Nephron progenitor cell (in vitro differentiated cells): ENCODE measurements around the gene ANKRD49.
A peak's percentile ranks its signal among the peaks of the same experiment; 100 is the strongest.

Experiments used
- DNase-seq: peaks from one replicate; pipeline ENCODE4 v3.0.0; 2021
- H3K27ac Mint-ChIP-seq: 2 replicates; pipeline ENCODE4 v1.8.0; 2021; ENCODE audit warnings: mild to moderate bottlenecking, moderate library complexity, mixed read lengths
- H3K27me3 Mint-ChIP-seq: 2 replicates; pipeline ENCODE4 v1.8.0; 2021; ENCODE audit warnings: mild to moderate bottlenecking, low read depth, mixed read lengths; ENCODE audit not compliant: poor library complexity
- H3K36me3 Mint-ChIP-seq: 2 replicates; pipeline ENCODE4 v1.8.0; 2021; ENCODE audit warnings: low read depth, mixed read lengths
- H3K4me1 Mint-ChIP-seq: 2 replicates; pipeline ENCODE4 v1.8.0; 2021; ENCODE audit warnings: mixed read lengths
- H3K4me3 Mint-ChIP-seq: 2 replicates; pipeline ENCODE4 v1.8.0; 2021; ENCODE audit warnings: mild to moderate bottlenecking, moderate library complexity, mixed read lengths
- H3K9me3 Mint-ChIP-seq: 2 replicates; pipeline ENCODE4 v1.8.0; 2021; ENCODE audit warnings: mild to moderate bottlenecking, moderate library complexity, mixed read lengths
- CTCF ChIP-seq: fragments of 200-600 bp; sonication (generic); IDR thresholded peaks from 2 replicates; pipeline ENCODE4 v1.5.0; 2021; ENCODE audit warnings: antibody characterized with exemption

Gene ANKRD49, protein sequence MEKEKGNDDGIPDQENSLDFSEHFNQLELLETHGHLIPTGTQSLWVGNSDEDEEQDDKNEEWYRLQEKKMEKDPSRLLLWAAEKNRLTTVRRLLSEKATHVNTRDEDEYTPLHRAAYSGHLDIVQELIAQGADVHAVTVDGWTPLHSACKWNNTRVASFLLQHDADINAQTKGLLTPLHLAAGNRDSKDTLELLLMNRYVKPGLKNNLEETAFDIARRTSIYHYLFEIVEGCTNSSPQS

GRCh38 chr11:94493281-94494125 is at the start of gene ANKRD49, which contains the start of gene MRE11:
ANKRD49 (plus strand) TSS chr11:94493984; CDS start chr11:94496694, 2,710 bp downstream.
MRE11 (minus strand) TSS chr11:94493844; CDS start chr11:94492801, 1,043 bp downstream.
- Mint-ChIP-seq H3K4me1 (peaks cover 25% of the 10 kb centered on the region), H3K9me3 (no peaks in the 10 kb centered on the region), H3K4me3 (peak within 1 kb of the TSS; percentile 97), H3K27me3 (peaks cover 5% of the 10 kb centered on the region), H3K36me3 (peaks cover 32% of the 10 kb centered on the region), H3K27ac (peak within 1 kb of the TSS; percentile 100)
- TF ChIP-seq CTCF = no peak
- DNase-seq = peak; percentile 95

GRCh38 chr11:94445641-94446040 is 48.1 kb upstream of the ANKRD49 start:
- peaks cover 5% of the 10 kb centered on the region for H3K27me3 Mint-ChIP-seq
- no peak for DNase-seq
- no peak overlapping the region for H3K27ac Mint-ChIP-seq
- H3K9me3 Mint-ChIP-seq = no peaks in the 10 kb centered on the region
- peaks cover 28% of the 10 kb centered on the region for H3K36me3 Mint-ChIP-seq
- no peak overlapping the region for H3K4me3 Mint-ChIP-seq
- TF ChIP-seq CTCF = no peak
- no peaks in the 10 kb centered on the region for H3K4me1 Mint-ChIP-seq

DNA sequence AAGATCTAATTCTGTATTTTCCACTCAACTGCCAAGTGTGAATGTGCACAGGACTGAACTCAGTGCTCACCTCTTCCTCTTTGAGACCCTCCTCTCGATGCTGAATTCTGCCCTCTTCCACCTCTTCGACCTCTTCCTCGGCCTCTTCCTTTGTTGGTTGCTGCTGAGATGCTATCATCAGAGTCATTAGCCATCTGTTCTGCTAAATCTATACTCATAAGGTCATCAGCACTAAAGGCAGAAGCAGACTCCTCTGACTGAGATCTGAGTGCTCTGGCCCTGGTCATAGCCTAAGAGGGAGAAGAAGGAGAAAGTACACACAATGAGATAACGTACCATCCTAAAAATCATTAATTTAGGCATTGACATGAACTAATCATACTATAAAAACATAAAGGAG is 46.6 kb upstream of the ANKRD49 start:
- Mint-ChIP-seq H3K9me3 (no peaks in the 10 kb centered on the region), H3K36me3 (peaks cover 28% of the 10 kb centered on the region), H3K4me1 (no peaks in the 10 kb centered on the region), H3K4me3 (no peak overlapping the region), H3K27ac (peak overlapping the region; percentile 93), H3K27me3 (peaks cover 5% of the 10 kb centered on the region)
- no peak for TF ChIP-seq CTCF
- DNase-seq = no peak

GRCh38 chr11:94449029-94449428 is 44.8 kb upstream of the ANKRD49 start:
- peaks cover 41% of the 10 kb centered on the region for H3K36me3 Mint-ChIP-seq
- no peak for DNase-seq
- peaks cover 5% of the 10 kb centered on the region for H3K27me3 Mint-ChIP-seq
- no peak for TF ChIP-seq CTCF
- no peak overlapping the region for H3K4me3 Mint-ChIP-seq
- peak overlapping the region; percentile 32 for H3K27ac Mint-ChIP-seq
- no peaks in the 10 kb centered on the region for H3K9me3 Mint-ChIP-seq
- H3K4me1 Mint-ChIP-seq = no peaks in the 10 kb centered on the region

DNA sequence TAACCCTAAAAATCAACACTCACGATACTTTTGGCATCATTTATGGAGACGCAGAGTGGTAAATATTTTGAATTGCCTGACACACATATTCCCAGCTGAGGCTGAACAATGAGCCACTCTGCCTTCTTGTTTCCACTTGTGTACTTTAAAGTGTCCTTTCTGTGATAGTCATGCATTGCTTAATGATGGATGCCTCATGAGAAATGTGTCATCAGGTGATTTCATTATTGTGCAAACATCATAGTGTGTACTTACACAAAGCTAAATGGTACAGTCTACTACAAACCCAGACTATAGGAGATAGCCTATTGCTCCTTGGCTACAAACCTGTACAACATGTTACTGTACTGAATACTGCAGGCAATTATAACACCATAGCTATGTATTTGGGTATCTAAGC is 44.3 kb upstream of the ANKRD49 start:
- peaks cover 37% of the 10 kb centered on the region for H3K36me3 Mint-ChIP-seq

More for the DNA sequence above, 44.3 kb upstream of the ANKRD49 start:
- Mint-ChIP-seq H3K4me3 (no peak overlapping the region), H3K27me3 (peaks cover 5% of the 10 kb centered on the region), H3K4me1 (no peaks in the 10 kb centered on the region), H3K27ac (no peak overlapping the region), H3K9me3 (no peaks in the 10 kb centered on the region)
- DNase-seq = no peak
- no peak for TF ChIP-seq CTCF
